ENCODE results near the gene TOPAZ1.

DNA sequence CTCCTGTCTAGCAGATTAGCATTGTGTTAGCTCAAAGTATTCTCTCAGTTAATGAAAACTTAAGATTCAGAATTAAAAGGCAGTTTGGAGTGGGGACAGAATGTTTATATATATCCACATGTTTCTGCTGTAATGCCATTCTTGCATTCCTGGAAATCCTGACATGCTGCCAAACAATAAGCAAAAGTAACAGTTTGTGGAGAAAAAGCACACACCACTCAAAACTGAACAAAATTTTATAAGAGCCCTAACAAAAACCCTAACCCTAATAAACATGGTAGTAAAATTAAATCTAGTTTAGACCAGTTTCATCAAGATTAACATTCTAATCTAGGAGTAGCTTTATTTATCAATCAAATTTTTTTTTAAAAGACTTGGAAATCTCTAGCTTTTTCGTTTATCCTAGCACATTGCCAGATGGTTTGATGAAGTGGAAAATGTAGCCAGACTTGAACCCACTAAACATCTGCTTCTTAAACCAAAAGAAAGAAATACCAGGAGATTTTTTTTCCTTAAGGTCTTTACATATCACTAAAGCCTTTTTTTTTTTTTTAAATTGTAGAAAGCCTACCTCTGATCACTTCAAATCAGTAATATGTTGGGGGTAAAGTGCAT, 100.6 kb downstream of the TOPAZ1 start:
- TF ChIP-seq POLR2A (IDR thresholded peaks at IDR 0.05; ENCODE audit: low read depth, low read length) (no peak), POLR2AphosphoS5 (IDR thresholded peaks at IDR 0.05; ENCODE audit: low read depth, low read length) (no peak), PAX5 (IDR thresholded peaks at IDR 0.05; ENCODE audit: insufficient read depth, low read length, severe bottlenecking) (no peak), TAF1 (IDR thresholded peaks at IDR 0.05; ENCODE audit: low read depth, low read length) (no peak)

Data from GM12891 (cell line).